ENCODE results near the gene RTL9. TPM values are rescaled to one million over a fixed set of nuclear protein-coding genes. Genes with fewer than 3 reads are reported as not detected.

The RTL9 gene
- total RNA-seq, 1 experiment from 2014 or later = not detected

DNA sequence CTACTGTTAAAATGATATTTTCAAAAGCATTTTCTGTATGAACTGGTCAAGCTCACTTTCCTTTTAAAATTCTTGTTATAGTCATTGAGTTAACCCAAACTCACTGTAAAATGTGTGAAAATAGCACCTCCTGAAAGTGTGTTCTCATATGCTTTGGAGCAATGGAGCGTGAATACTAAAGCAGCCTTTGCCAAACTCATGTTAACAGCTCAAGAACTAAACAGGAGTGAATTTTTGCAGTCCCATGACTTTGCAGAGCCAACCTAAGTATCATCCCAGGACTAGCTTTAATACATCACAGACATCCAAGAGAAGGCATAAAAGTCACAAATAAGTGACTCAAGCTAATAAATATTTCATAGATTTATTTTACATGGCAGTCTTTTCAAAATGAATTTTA, 43.1 kb upstream of the RTL9 start:
- TF ChIP-seq POLR2AphosphoS5 (IDR thresholded peaks at IDR 0.05; ENCODE audit: low read depth, low read length) (no peak), SIN3A (IDR thresholded peaks at IDR 0.05; ENCODE audit: borderline replicate concordance, insufficient read depth, low read depth, low read length) (no peak), TCF7L2 (IDR thresholded peaks at IDR 0.05; ENCODE audit: low read depth, low read length) (no peak)
- TF ChIP-seq, protein P1, sequence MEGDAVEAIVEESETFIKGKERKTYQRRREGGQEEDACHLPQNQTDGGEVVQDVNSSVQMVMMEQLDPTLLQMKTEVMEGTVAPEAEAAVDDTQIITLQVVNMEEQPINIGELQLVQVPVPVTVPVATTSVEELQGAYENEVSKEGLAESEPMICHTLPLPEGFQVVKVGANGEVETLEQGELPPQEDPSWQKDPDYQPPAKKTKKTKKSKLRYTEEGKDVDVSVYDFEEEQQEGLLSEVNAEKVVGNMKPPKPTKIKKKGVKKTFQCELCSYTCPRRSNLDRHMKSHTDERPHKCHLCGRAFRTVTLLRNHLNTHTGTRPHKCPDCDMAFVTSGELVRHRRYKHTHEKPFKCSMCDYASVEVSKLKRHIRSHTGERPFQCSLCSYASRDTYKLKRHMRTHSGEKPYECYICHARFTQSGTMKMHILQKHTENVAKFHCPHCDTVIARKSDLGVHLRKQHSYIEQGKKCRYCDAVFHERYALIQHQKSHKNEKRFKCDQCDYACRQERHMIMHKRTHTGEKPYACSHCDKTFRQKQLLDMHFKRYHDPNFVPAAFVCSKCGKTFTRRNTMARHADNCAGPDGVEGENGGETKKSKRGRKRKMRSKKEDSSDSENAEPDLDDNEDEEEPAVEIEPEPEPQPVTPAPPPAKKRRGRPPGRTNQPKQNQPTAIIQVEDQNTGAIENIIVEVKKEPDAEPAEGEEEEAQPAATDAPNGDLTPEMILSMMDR (IDR thresholded peaks at IDR 0.05) = no peak
- TF ChIP-seq, protein P2, sequence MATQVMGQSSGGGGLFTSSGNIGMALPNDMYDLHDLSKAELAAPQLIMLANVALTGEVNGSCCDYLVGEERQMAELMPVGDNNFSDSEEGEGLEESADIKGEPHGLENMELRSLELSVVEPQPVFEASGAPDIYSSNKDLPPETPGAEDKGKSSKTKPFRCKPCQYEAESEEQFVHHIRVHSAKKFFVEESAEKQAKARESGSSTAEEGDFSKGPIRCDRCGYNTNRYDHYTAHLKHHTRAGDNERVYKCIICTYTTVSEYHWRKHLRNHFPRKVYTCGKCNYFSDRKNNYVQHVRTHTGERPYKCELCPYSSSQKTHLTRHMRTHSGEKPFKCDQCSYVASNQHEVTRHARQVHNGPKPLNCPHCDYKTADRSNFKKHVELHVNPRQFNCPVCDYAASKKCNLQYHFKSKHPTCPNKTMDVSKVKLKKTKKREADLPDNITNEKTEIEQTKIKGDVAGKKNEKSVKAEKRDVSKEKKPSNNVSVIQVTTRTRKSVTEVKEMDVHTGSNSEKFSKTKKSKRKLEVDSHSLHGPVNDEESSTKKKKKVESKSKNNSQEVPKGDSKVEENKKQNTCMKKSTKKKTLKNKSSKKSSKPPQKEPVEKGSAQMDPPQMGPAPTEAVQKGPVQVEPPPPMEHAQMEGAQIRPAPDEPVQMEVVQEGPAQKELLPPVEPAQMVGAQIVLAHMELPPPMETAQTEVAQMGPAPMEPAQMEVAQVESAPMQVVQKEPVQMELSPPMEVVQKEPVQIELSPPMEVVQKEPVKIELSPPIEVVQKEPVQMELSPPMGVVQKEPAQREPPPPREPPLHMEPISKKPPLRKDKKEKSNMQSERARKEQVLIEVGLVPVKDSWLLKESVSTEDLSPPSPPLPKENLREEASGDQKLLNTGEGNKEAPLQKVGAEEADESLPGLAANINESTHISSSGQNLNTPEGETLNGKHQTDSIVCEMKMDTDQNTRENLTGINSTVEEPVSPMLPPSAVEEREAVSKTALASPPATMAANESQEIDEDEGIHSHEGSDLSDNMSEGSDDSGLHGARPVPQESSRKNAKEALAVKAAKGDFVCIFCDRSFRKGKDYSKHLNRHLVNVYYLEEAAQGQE (IDR thresholded peaks at IDR 0.05; ENCODE audit: insufficient read depth in 1 of 2, low read depth in 2 of 2, low read length in 1 of 2) = no peak
- intact Hi-C loops (cut with micrococcal nuclease; ENCODE audit: unreplicated experiment) = loop anchor here (5.0 kb wide), 1 partner anchor 153 kb away; no protein-coding TSS in a partner anchor
- Histone ChIP-seq H3K27ac (ENCODE audit: low read length) (no peak overlapping the region), H3K9me3 (ENCODE audit: control insufficient read depth, insufficient read depth, low read depth, low read length) (no peaks in the 10 kb centered on the region), H3K4me1 (ENCODE audit: control insufficient read depth, insufficient read depth, low read length) (peaks cover 10% of the 10 kb centered on the region), H3K36me3 (ENCODE audit: control insufficient read depth, insufficient read depth, low read length) (no peaks in the 10 kb centered on the region), H3K27me3 (ENCODE audit: control insufficient read depth, insufficient read depth, low read length) (peaks cover 6% of the 10 kb centered on the region; the same call in 1 of the 2 replicates), H3K4me3 (ENCODE audit: low read depth in 2 of 2, low read length in 2 of 2) (no peak overlapping the region)
- CTCF ChIA-PET = no interaction called here
- POLR2A ChIA-PET = no interaction called here
- DNase-seq (ENCODE audit: low read depth, low spot score) (no peak), ATAC-seq (no peak)
- in situ Hi-C loops (cut with HindIII; ENCODE audit: low pct_unique_long_range_greater_than_20kb, low sequenced_read_pairs) = no loop called here
- no TSS peak for BruUV-seq (replicated peaks)

DNA sequence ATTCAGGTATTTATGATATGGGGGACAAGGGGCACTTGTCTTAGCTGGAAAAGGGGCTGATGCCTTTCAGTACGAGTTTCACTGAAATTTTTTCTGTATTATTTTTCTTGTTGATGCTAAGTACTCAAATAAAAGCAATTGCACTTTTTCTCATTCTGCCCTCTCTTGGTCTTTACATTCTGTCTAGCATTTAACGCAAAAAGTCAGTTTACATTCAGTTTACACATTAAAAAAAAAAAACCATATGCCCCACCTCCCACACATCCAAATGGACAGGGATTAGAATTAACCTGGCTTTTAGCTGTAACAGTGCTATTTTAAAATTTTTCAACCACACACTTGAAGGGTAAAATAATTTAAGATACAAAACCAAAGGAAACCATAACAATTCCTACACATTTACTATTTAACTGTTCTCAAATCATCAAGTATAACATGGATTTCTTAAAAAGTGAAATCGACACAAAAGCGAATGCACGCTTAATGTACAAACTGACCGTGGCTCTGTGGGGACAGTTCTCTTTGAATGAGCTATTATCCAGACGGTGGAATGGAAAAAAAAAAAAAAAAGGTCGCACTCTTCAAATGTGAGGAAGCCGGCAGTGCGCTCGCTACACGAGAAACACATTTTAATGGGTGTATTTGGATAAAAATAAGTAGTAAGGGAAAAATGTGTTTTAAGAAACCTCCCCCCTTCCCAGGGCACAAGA, 42.1 kb upstream of the RTL9 start:
- Histone ChIP-seq H3K36me3 (ENCODE audit: control insufficient read depth, insufficient read depth, low read length) (no peaks in the 10 kb centered on the region), H3K4me1 (ENCODE audit: control insufficient read depth, insufficient read depth, low read length) (peaks cover 10% of the 10 kb centered on the region), H3K27me3 (ENCODE audit: control insufficient read depth, insufficient read depth, low read length) (peaks cover 11% of the 10 kb centered on the region; the same call in 1 of the 2 replicates), H3K27ac (ENCODE audit: low read length) (peak overlapping the region; percentile 82), H3K4me3 (ENCODE audit: low read depth in 2 of 2, low read length in 2 of 2) (peak overlapping the region; percentile 64 to 89), H3K9me3 (ENCODE audit: control insufficient read depth, insufficient read depth, low read depth, low read length) (no peaks in the 10 kb centered on the region)
- no peak for DNase-seq (ENCODE audit: low read depth, low spot score)
- ChIA-PET POLR2A (no interaction called here), CTCF (interaction anchor here (0.5 kb wide), 1 partner anchor 9 kb away, joined by 10 read pairs; no protein-coding TSS in a partner anchor)
- intact Hi-C loops (cut with micrococcal nuclease; ENCODE audit: unreplicated experiment) (loop anchor here (5.0 kb wide), 1 partner anchor 154 kb away; no protein-coding TSS in a partner anchor), in situ Hi-C loops (cut with HindIII; ENCODE audit: low pct_unique_long_range_greater_than_20kb, low sequenced_read_pairs) (no loop called here)
- no peak for ATAC-seq
- TSS peak; percentile 72 for BruUV-seq (replicated peaks)
- TF ChIP-seq POLR2AphosphoS5 (IDR thresholded peaks at IDR 0.05; ENCODE audit: low read depth, low read length) (no peak), TCF7L2 (IDR thresholded peaks at IDR 0.05; ENCODE audit: low read depth, low read length) (no peak), SIN3A (IDR thresholded peaks at IDR 0.05; ENCODE audit: borderline replicate concordance, insufficient read depth, low read depth, low read length) (no peak)
- TF ChIP-seq, protein P1 (IDR thresholded peaks at IDR 0.05) = no peak
- TF ChIP-seq, protein P2 (IDR thresholded peaks at IDR 0.05; ENCODE audit: insufficient read depth in 1 of 2, low read depth in 2 of 2, low read length in 1 of 2) = no peak
